ENCODE data around the gene GPER1.
"Not testable (repeated sequence)": the region's sequence is repeated elsewhere in the genome, so short reads cannot be mapped to it uniquely, and the experiment has no call there.

DNA sequence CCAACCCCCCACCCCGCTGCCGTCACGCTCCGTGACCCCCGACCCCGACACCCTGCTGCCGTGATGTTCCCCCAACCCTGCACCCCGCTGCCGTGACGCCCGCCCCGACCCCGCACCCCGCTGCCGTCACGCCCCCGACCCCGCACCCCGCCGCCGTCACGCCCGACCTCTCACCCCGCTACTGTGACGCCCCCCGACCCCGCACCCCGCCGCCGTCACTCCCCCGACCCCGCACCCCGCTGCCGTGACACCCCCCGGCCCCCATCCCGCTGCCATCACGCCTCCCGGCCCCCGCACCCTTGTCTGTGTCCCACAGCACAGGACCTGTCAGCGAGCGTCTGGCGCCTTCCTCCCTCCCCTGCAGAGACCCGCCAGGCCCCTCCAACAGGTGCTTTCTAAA is 13.9 kb upstream of the GPER1 start:
- TF ChIP-seq, protein P1, sequence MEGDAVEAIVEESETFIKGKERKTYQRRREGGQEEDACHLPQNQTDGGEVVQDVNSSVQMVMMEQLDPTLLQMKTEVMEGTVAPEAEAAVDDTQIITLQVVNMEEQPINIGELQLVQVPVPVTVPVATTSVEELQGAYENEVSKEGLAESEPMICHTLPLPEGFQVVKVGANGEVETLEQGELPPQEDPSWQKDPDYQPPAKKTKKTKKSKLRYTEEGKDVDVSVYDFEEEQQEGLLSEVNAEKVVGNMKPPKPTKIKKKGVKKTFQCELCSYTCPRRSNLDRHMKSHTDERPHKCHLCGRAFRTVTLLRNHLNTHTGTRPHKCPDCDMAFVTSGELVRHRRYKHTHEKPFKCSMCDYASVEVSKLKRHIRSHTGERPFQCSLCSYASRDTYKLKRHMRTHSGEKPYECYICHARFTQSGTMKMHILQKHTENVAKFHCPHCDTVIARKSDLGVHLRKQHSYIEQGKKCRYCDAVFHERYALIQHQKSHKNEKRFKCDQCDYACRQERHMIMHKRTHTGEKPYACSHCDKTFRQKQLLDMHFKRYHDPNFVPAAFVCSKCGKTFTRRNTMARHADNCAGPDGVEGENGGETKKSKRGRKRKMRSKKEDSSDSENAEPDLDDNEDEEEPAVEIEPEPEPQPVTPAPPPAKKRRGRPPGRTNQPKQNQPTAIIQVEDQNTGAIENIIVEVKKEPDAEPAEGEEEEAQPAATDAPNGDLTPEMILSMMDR (IDR thresholded peaks at IDR 0.05; ENCODE audit: low read depth, low read length) = not testable (repeated sequence)
- not testable (repeated sequence) for TF ChIP-seq MAX (IDR thresholded peaks at IDR 0.05; ENCODE audit: low read depth, low read length); POLR2A (IDR thresholded peaks at IDR 0.05; ENCODE audit: extremely low read depth, insufficient read length)
